Neutrophil (primary cell): Measurements from ENCODE around the gene SMURF1.

ENCODE experiments used
- H3K27ac ChIP-seq: fragments of 200-600 bp; sonication (generic); 2 replicates; pipeline ENCODE4 v1.5.1; 2016; ENCODE audit warnings: mild to moderate bottlenecking, moderate library complexity
- H3K27me3 ChIP-seq: fragments of 200-600 bp; sonication (generic); 2 replicates; pipeline ENCODE4 v1.6.0; 2016; ENCODE audit warnings: mild to moderate bottlenecking
- H3K36me3 ChIP-seq: fragments of 200-600 bp; sonication (generic); 2 replicates; pipeline ENCODE4 v1.5.1; 2017
- H3K4me1 ChIP-seq, 2 experiments: fragments of 200-600 bp in 1 of 2; sonication (generic) in 1 of 2; 1 replicate in 1 of 2; 2 replicates in 1 of 2; pipeline versions ENCODE4 v1.5.1 to v1.6.1; 2013 to 2016; ENCODE audit warnings: low read depth in 1 of 2, low read length in 1 of 2, mild to moderate bottlenecking in 1 of 2, moderate library complexity in 1 of 2; ENCODE audit not compliant: control insufficient read depth in 1 of 2, insufficient read depth in 1 of 2
- H3K4me3 ChIP-seq, 2 experiments: fragments of 200-600 bp in 1 of 2; sonication (generic) in 1 of 2; 1 replicate in 1 of 2; 2 replicates in 1 of 2; pipeline ENCODE4 v1.5.1; 2013 to 2016; ENCODE audit warnings: low read depth in 1 of 2, low read length in 1 of 2, mild to moderate bottlenecking in 1 of 2, moderate library complexity in 1 of 2
- H3K9me3 ChIP-seq: fragments of 200-600 bp; sonication (generic); 2 replicates; pipeline ENCODE4 v1.5.1; 2016
- CTCF ChIP-seq: fragments of 200-600 bp; sonication (generic); IDR thresholded peaks from 2 replicates; pipeline ENCODE4 v1.5.1; 2016; ENCODE audit warnings: antibody characterized with exemption

Gene SMURF1

GRCh38 chr7:99141334-99141733, 2.6 kb downstream of the SMURF1 start:
- Histone ChIP-seq H3K9me3 (no peaks in the 10 kb centered on the region), H3K27ac (peak overlapping the region; percentile 95), H3K4me1 (peaks cover 24 to 33% of the 10 kb centered on the region in 2 experiments), H3K36me3 (no peaks in the 10 kb centered on the region), H3K27me3 (no peaks in the 10 kb centered on the region), H3K4me3 (no peak overlapping the region)
- TF ChIP-seq CTCF = no peak

GRCh38 chr7:99140813-99141212, 3.1 kb downstream of the SMURF1 start:
- Histone ChIP-seq H3K4me1 (peaks cover 24 to 33% of the 10 kb centered on the region in 2 experiments), H3K27ac (peak overlapping the region; percentile 95), H3K4me3 (no peak overlapping the region), H3K36me3 (no peaks in the 10 kb centered on the region), H3K9me3 (no peaks in the 10 kb centered on the region), H3K27me3 (no peaks in the 10 kb centered on the region)
- no peak for TF ChIP-seq CTCF

- peaks cover 17 to 26% of the 10 kb centered on the region in 2 experiments for H3K4me1 ChIP-seq
These were observed 4.9 kb downstream of the SMURF1 start for GRCh38 chr7:99139036-99139435.

GRCh38 chr7:99137411-99138180, 6.3 kb downstream of the SMURF1 start:
- no peaks in the 10 kb centered on the region for H3K9me3 ChIP-seq
- H3K27ac ChIP-seq = no peak overlapping the region
- H3K4me1 ChIP-seq = peaks cover 17 to 20% of the 10 kb centered on the region in 2 experiments
- H3K27me3 ChIP-seq = no peaks in the 10 kb centered on the region
- no peaks in the 10 kb centered on the region for H3K36me3 ChIP-seq
- H3K4me3 ChIP-seq = no peak overlapping the region
- no peak for TF ChIP-seq CTCF

More at GRCh38 chr7:99139036-99139435, 4.9 kb downstream of the SMURF1 start:
- Histone ChIP-seq H3K27me3 (no peaks in the 10 kb centered on the region), H3K27ac (peak overlapping the region; percentile 14), H3K4me3 (no peak overlapping the region), H3K36me3 (no peaks in the 10 kb centered on the region), H3K9me3 (no peaks in the 10 kb centered on the region)
- TF ChIP-seq CTCF = no peak

GRCh38 chr7:99135938-99136337, 8.0 kb downstream of the SMURF1 start:
- H3K27ac ChIP-seq = no peak overlapping the region
- H3K27me3 ChIP-seq = no peaks in the 10 kb centered on the region
- peaks cover 16 to 17% of the 10 kb centered on the region in 2 experiments for H3K4me1 ChIP-seq
- no peak for TF ChIP-seq CTCF
- H3K36me3 ChIP-seq = no peaks in the 10 kb centered on the region
- H3K9me3 ChIP-seq = no peaks in the 10 kb centered on the region
- no peak overlapping the region for H3K4me3 ChIP-seq
